Right ventricle myocardium superior (tissue), 1 donor: ENCODE measurements around the gene CD40LG. TPM values are rescaled to one million over a fixed set of nuclear protein-coding genes. Genes with fewer than 3 reads are reported as not detected.

ENCODE experiments used
- ATAC-seq: fragments of 200-7000 bp; cut with Tn5 transposase; one replicate; pipeline ENCODE4 v1.9.1; 2020; ENCODE audit warnings: mild to moderate bottlenecking; ENCODE audit not compliant: poor library complexity
- DNase-seq: peaks from one replicate; pipeline ENCODE4 v3.0.0-alpha.2; 2020
- intact Hi-C: fragments of 100-400 bp; cut with DNase I; formaldehyde crosslinking; loops from one replicate; pipeline ENCODE4 v1.11.2; 2022
- total RNA-seq: library from RNA; stranded (reverse); fragmentation: NEBNext Ultra II Directional; extraction: Animal tissue kit (Norgen Biotek cat#: 25700); gene quantifications from one replicate; pipeline ENCODE4 v1.2.1, GENCODE V29; 2021
- donor health status: DM: no; HTN: yes; CAD: no; lungs with severe emphysema.

CD40LG gene
- total RNA-seq, 1 donor from 2014 or later: not detected

DNA sequence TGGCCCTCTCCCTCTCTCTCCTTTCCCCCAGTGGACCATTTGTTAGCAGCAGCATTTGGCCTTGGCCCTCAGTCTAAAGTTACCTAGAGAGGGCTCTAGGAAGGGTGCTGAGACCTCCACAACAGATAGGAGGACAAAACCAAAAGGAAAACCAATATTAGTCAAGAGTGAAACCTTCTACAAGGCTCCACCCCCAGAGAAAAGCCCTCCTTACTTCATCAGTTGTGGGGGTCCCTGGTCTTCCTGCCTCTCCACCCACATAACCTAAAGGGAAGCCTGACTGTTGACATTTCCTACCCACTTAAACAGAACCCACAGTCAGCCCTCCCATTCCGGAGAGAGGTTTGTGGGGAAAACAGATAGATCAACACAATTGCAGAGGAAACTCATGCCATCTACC lies 4.7 kb upstream of the CD40LG start:
- DNase-seq: no peak
- intact Hi-C loops: no loop called here
- ATAC-seq: no peak

DNA sequence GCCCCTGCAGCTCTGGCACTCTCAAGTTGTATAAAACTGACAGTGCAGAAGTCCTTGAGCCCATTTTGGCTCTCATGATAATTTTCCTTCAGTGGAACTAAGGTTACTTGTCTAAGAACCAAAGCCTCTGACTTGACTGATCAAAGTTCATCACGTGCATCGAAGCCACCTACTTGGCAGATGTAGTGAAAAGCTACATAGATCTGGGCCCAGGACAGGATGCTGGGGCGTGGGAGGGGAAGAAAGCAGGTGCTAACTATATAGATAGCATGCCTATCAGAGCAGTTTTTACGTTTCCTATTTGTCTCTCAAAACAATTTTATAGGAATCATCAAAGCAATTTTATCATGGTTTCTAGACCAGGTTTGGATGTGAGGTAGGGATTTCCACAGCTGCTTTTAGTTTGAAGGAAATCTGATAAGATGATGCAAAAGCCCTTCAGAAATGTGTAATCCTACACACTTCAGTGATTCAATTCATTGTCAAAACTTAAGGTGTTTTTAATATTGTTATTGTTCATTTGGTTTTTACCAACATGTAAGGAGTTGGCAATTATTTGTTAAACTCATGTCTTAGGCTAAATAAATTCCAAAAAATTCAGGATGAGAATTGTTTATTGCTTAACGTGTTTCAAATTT lies 1.2 kb upstream of the CD40LG start:
- no peak for ATAC-seq
- DNase-seq: no peak
- intact Hi-C loops: no loop called here

DNA sequence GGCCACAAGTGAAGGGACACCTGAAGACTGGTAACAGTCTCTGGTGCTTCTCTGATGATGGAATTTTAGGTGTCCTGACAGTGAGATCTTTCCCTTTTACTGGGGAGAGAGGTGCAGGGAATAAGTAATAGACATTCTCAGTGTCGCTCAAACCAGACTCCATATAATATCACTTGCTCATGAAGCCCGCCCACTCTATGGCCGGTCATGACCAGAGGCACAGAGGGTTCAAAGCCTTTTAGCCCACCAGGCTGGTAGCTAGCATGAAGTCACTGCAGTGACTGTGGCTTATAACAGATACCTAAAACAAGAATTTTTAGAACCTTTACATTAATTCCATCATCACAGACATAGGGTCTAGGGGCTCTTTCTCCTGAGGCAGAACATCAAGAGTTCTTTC lies 2.9 kb downstream of the CD40LG start:
- ATAC-seq (no peak), DNase-seq (no peak)
- intact Hi-C loops: no loop called here

DNA sequence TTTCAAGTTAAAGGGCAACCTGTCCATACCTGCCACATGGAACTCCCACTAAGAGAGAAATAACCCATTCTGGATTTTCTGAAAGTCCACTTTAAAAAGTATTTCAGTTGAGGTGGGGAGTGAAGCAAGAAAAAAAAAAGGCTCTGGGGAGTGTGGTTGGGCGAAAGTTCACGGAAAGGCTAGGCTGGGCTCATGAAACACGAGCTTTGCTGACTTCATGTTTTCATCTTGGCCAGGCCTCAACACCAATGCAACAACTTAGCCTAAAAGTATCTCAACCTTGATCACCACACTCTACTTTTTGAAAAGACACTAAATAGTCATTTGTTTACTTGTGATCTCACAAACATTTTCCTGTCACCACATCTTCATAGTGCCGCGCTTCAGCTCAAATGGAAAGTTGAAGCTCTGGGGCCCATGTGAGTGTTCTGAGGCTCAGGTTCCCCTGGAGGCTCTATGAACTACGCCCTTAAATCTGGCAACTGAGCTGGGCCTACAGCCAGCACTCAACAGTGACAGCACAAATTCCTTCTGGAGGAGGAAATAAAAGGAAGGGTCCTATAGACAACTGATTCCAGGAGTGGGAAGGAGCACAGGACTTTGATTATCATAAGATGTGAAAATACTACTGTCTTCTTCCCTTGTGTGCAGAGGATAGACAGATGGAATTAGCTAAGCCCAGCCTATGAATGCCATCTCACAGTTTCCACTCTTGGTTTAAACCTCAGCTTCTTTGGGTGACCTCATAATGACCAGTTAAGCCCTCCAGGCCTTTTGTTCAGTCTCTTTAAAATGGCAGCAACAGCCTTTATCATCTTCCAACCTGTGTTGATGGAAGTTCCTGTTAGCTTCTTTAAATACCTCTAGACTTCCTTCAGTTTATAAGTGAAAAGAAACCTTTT lies 5.1 kb downstream of the CD40LG start:
- ATAC-seq (peak; percentile 39), DNase-seq (peak; percentile 45)
- intact Hi-C loops: no loop called here

DNA sequence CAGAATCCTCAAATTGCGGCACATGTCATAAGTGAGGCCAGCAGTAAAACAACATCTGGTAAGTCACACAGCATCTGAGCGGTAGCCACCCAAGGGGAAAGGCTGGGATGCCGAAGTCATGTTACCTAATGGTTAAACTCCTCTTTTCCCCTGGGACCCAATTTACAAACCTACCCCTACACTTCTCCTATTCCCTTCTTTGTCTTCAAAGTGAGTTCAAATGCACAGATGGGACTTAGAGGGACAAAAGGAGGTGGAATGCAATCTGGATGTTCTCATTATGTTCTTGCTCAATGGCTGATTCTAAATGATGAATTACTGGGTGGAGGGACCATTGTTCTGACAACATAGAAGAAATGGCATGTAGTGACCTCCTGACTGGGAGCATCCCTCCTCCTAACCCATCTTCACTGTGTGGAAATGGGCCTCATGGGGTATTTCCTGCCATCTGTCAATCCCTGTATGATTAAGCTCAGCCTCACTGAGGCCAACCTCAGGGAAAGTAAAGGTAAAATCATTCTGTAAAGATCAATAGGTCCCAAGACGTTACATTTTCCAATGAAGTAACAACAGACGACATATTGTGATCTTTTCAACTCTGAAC lies 8.5 kb downstream of the CD40LG start:
- DNase-seq: no peak
- intact Hi-C loops: no loop called here
- ATAC-seq: no peak

DNA sequence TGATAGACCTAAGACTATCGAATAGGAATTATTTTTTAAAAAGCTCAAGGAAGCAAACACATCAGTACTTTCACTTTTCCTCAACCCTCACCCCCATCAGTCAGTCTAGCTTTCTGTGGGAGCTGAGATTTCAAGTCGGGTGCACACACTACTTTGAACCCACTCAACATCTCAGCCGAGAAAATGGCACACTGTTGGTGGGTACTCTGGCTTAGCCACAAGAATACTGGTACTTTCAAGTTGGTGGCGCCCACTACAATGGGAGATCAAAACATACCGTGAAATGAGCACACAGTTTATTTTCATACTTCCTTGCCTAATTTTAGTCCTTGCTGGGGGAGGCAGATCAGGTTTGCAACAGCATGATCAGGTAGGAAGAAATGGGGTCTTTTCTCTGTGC lies 10.2 kb downstream of the CD40LG start:
- intact Hi-C loops: no loop called here
- ATAC-seq: no peak
- no peak for DNase-seq

DNA sequence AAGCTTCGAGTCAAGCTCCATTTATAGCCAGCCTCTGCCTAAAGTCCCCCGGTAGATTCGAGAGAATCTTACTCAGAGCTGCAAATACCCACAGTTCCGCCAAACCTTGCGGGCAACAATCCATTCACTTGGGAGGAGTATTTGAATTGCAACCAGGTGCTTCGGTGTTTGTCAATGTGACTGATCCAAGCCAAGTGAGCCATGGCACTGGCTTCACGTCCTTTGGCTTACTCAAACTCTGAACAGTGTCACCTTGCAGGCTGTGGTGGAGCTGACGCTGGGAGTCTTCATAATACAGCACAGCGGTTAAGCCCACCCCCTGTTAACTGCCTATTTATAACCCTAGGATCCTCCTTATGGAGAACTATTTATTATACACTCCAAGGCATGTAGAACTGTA lies 11.2 kb downstream of the CD40LG start:
- DNase-seq (no peak), ATAC-seq (no peak)
- intact Hi-C loops: no loop called here

DNA sequence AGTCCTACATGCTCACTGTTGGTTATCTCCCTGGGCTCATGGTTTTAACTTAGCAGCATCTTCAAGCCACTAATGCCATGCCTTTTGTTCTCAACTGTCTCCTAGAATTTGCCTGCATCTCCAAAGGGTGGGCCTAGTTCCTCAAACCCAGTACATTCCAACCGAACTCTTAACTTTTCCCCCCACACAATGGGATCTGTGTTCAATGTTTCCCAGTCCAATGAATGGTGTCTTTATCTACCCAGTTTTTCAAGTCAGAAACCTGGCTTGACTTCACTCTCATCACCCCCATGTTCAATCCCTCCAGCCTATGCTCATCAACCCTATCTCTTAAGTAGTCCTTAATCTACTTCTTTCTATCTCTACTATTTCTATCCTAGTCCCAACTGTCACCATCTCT lies 12.9 kb downstream of the CD40LG start:
- intact Hi-C loops: no loop called here
- no peak for DNase-seq
- ATAC-seq: no peak

DNA sequence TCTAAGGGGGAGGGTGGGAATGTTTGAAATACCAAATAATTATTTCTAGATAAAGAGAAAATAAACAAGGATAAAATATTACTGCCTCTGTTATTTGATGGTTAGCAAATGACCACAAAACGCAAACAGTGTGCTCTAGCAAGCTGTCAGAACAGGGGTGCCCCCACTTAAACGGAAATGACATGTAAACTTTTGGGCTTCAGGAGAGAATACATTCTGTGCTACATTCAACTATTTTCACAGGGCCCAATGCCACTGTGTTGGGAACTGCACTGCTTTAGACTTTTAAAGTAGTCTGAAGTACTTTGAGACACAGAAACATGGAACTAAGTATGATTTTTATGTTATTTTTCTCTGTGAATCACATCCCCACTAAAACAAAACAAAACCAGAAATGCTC lies 14.1 kb downstream of the CD40LG start:
- intact Hi-C loops: no loop called here
- DNase-seq: no peak
- ATAC-seq: no peak

DNA sequence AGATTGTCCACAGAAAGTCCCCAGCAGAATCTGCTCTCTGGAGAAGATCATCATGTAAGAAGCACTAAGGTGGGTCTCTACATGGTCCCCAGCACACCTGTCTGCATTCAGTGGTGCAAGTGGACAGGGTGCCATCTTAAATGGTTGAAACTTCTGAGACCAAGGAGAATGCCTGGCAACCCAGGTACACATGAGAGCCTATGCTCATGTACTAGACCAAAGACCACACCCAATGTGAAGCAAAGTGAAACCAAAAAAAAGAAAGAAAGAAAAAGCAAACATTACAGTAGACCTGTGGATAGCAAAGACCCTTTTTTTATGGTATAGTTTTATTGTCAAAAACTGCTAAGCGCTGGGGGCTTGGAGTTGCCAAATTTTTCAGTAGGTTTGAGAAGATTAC lies 15.0 kb downstream of the CD40LG start:
- ATAC-seq: no peak
- no peak for DNase-seq
- intact Hi-C loops: no loop called here

DNA sequence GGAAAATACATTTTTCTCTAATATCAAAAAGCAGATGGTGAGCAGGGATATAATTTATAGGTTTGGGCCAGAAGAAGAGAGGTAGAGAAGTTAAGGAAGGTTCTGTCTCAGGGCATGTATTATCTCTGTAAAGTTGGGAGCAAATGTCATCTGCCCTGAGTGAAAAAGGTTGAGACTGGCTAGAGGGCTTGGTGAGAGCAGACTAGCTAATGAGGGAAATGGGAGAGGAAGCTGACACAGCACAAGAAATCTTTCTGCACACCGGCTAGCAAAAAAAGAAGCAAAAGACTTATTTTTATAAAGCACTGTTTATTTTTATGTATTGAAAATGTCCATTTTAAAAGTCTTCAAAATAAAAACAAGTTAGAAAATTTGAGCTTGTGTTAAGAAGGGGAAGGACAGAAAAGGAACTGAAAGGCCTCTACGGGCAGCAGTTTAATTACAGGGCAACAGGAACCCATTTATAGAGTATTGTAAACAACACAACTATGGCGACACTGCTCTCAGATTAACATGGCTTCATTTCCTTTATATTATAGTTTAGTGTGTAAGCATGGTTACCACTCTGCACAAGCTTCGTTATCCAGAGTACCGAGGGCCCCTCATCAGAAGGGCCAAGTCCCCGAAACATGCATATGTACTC lies 17.4 kb downstream of the CD40LG start:
- ATAC-seq: no peak
- intact Hi-C loops: no loop called here
- no peak for DNase-seq

DNA sequence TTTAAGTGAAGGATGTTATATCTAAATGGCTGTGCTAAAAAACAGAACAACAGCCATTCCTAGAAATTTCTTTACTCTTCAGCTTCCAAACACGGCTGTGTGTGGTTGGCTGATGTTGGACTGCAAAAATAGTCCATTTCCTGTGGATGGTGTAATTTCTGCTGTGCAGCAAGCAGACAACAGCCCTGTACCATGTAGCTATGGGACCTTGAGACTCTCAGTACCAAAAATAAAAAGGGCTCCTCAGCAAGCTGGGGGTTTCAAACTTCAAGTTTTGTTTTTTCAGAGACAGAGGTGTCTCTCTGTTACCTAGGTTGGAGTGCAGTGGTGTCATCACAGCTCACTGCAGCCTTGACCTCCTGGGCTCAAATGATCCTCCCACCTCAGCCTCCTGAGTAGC lies 18.1 kb downstream of the CD40LG start:
- ATAC-seq: no peak
- intact Hi-C loops: no loop called here
- no peak for DNase-seq

DNA sequence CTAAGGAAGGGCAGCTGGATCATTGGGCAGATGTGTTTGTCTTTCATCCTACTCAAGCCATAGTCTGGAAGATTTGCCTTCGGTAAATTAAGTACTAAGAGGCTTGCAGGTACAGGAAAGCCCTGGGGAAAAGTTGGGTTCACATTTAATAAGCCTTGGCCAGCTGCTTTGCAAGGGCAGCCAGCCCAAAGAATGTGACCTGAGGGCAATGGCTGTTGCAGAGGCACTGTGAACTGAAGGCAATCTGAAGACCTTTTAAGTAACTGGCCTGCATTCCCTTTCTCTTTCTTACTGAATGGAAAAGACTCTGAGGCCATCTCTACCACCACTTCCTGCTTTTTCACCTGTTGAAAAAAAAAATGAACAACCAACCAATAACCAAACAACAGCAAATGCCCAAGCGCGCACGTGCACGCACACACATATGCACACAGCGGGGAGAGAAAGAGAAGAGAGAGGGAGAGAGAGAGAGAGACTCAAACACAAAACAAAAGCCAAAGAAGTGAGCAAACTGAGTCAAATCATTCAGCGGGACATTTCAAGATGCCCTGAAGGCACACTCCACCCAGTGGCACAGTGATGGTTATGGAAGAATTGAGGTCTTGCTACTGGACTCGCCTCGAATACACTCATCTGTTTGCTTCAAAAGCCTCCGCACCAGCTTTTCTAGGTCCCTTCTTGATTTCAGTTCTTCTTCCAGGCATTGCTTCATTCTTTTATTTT lies 19.6 kb downstream of the CD40LG start:
- DNase-seq (no peak), ATAC-seq (no peak)
- intact Hi-C loops: no loop called here

DNA sequence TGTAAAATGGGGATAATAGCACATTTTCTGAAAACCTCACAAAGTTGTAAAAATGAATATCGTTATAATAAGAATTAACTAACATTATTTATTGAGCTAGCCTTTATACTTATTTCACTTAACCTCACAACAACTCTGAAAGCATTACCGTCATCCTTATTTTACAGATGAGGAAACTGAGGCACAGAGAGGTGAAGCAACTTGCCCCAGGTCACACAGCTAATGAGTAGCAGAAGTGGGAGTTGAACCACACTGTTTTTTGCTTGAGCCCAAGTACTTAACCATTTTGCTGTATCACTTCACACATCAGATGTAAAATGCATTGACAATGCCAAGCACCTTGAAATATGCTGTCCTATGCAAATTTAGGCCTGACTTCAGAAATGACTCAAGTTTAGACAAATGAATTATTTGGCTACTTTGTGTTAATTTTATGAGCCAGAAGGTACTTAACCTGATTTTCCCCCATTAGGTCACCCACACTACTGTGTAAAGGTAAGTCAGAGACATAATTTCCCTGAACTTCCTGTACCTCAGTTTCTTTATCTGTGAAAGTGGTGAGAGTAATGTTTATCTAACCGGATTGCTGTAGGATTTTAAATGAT lies 23.1 kb downstream of the CD40LG start:
- no peak for ATAC-seq
- intact Hi-C loops: no loop called here

DNA sequence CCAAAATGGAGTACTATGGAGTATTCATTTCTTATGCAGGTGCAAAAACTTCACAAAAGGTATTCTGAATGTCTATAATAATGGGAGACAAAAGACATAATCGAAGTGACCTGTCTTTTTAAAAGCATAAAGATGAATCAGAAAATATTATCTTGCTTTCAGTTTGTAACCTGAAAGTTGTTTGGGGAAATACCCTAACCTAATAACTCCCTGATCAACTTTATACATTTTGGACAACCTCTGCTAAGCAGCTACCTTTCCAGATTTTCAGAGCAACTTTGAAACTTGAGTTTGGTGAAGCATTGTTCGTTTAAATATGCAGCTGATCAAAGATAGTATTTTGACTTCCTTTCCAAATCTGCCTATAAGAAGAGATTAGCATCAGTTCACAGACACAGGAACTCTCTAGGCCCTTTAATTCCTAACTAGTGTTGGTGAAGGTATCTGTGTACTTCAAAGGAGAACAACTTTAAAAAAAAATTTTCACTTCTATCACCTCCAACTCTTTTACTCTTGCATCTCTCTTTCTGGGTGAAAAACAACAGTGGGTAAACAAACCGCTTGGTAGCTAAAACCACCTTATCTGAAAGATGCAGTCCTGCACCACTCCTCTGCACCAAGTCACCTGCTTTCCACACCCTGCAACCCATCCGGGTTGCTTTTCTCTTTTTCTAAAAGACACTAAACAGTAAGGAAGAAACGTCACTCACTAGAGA lies 26.5 kb downstream of the CD40LG start:
- no peak for ATAC-seq
- intact Hi-C loops: no loop called here
- no peak for DNase-seq

More for the DNA sequence above, 23.1 kb downstream of the CD40LG start:
- DNase-seq: no peak

DNA sequence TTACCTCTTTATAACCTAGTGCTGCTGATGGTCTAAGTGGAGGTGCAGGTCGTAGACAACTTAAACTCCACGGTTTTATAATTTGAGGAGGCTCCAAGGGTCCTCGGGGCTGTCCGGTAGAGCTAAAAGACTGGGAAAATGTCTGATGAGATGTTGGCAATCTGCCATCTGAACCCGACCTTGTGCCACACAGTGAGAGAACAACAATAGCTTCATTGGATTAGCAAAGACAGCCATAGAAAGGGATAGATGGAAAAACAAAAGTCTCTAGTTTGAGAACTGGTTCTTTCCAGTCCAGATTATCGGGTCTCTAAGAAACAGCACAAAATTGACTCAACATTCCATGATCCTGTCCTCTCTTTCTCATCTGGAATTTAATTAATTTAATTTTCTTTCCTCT lies 31.6 kb downstream of the CD40LG start:
- ATAC-seq (no peak), DNase-seq (no peak)
- intact Hi-C loops: no loop called here

DNA sequence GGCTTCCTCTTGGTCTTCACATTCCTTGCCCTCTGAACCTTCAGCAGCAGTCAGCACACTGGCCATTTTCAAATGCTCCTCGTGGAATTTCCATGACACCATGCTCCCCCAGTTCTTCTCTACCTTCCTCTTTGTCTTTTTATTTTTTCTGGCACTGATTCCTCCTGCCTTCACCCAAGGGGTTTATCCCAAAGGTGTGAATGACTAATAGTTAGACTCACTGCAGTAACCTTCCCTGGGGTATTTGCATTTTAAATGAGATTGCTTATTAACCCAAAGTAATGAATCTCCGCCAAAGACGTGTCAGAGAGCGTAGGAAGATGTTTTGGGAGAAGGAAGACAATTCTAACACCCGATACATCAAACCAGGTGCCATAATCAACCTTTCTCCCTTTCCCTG lies 36.2 kb downstream of the CD40LG start:
- no peak for ATAC-seq
- DNase-seq: no peak
- intact Hi-C loops: no loop called here

DNA sequence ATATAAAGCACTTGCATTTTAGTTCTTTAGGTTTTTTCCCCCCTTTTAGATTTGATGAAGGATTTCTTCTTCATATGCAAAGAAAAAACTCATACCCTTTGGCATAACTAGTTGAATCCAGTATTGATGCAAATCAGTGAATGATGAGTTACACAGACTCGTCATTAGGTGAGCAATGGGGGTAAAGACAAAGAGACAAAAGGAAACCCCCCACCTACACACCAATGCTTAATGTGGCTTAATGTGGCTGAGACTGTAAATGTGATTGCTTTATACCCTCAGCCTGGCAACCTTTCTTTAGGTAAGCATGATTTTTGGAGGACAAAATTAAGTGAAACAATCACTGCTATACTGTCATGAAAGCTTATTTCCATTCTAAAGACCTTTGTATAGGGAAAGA lies 39.5 kb downstream of the CD40LG start:
- ATAC-seq: no peak

More for the DNA sequence above, 39.5 kb downstream of the CD40LG start:
- intact Hi-C loops: no loop called here
- no peak for DNase-seq
